ENCODE results near the gene PDHX.

The PDHX gene

GRCh38 chr11:35005141-35005780, 88.8 kb downstream of the PDHX start:
- Mint-ChIP-seq H3K27ac (no peak overlapping the region), H3K4me1 (ENCODE audit: low read depth) (peaks cover 36% of the 10 kb centered on the region), H3K4me3 (no peak overlapping the region), H3K9me3 (no peaks in the 10 kb centered on the region), H3K27me3 (ENCODE audit: low read depth) (peaks cover 31% of the 10 kb centered on the region), H3K36me3 (ENCODE audit: low read depth) (no peaks in the 10 kb centered on the region)
- no peak for DNase-seq (ENCODE audit: low spot score)

GRCh38 chr11:35006389-35007128, 90.1 kb downstream of the PDHX start:
- Mint-ChIP-seq H3K36me3 (ENCODE audit: low read depth) (no peaks in the 10 kb centered on the region), H3K27me3 (ENCODE audit: low read depth) (peaks cover 40% of the 10 kb centered on the region), H3K4me1 (ENCODE audit: low read depth) (peaks cover 40% of the 10 kb centered on the region), H3K9me3 (no peaks in the 10 kb centered on the region), H3K27ac (no peak overlapping the region), H3K4me3 (peak overlapping the region; percentile 24)
- peak; percentile 72 for DNase-seq (ENCODE audit: low spot score)

GRCh38 chr11:35007277-35007676, 90.9 kb downstream of the PDHX start:
- DNase-seq (ENCODE audit: low spot score): no peak
- H3K27me3 Mint-ChIP-seq (ENCODE audit: low read depth): peaks cover 40% of the 10 kb centered on the region
- no peak overlapping the region for H3K4me3 Mint-ChIP-seq
- no peak overlapping the region for H3K27ac Mint-ChIP-seq
- no peaks in the 10 kb centered on the region for H3K9me3 Mint-ChIP-seq
- peaks cover 43% of the 10 kb centered on the region for H3K4me1 Mint-ChIP-seq (ENCODE audit: low read depth)
- H3K36me3 Mint-ChIP-seq (ENCODE audit: low read depth): no peaks in the 10 kb centered on the region

GRCh38 chr11:35009191-35009943, 92.9 kb downstream of the PDHX start:
- Mint-ChIP-seq H3K4me3 (no peak overlapping the region), H3K27me3 (ENCODE audit: low read depth) (peaks cover 32% of the 10 kb centered on the region), H3K9me3 (no peaks in the 10 kb centered on the region), H3K36me3 (ENCODE audit: low read depth) (no peaks in the 10 kb centered on the region), H3K4me1 (ENCODE audit: low read depth) (peaks cover 52% of the 10 kb centered on the region), H3K27ac (no peak overlapping the region)
- DNase-seq (ENCODE audit: low spot score): no peak

GRCh38 chr11:35009944-35010342, 93.5 kb downstream of the PDHX start:
- Mint-ChIP-seq H3K4me1 (ENCODE audit: low read depth) (peaks cover 53% of the 10 kb centered on the region), H3K36me3 (ENCODE audit: low read depth) (no peaks in the 10 kb centered on the region), H3K27me3 (ENCODE audit: low read depth) (peaks cover 27% of the 10 kb centered on the region), H3K27ac (no peak overlapping the region), H3K4me3 (no peak overlapping the region), H3K9me3 (no peaks in the 10 kb centered on the region)
- DNase-seq (ENCODE audit: low spot score): no peak

GRCh38 chr11:35010654-35011053, 94.2 kb downstream of the PDHX start:
- Mint-ChIP-seq H3K27me3 (ENCODE audit: low read depth) (peaks cover 26% of the 10 kb centered on the region), H3K4me3 (no peak overlapping the region), H3K4me1 (ENCODE audit: low read depth) (peaks cover 53% of the 10 kb centered on the region), H3K9me3 (no peaks in the 10 kb centered on the region), H3K36me3 (ENCODE audit: low read depth) (no peaks in the 10 kb centered on the region), H3K27ac (no peak overlapping the region)
- no peak for DNase-seq (ENCODE audit: low spot score)

GRCh38 chr11:35011389-35011788, 95.0 kb downstream of the PDHX start:
- DNase-seq (ENCODE audit: low spot score): no peak
- Mint-ChIP-seq H3K27me3 (ENCODE audit: low read depth) (peaks cover 26% of the 10 kb centered on the region), H3K36me3 (ENCODE audit: low read depth) (no peaks in the 10 kb centered on the region), H3K4me1 (ENCODE audit: low read depth) (peaks cover 53% of the 10 kb centered on the region), H3K4me3 (no peak overlapping the region), H3K27ac (no peak overlapping the region), H3K9me3 (no peaks in the 10 kb centered on the region)

- Mint-ChIP-seq H3K27me3 (ENCODE audit: low read depth) (peaks cover 25% of the 10 kb centered on the region), H3K27ac (peak overlapping the region; percentile 87), H3K4me1 (ENCODE audit: low read depth) (peaks cover 48% of the 10 kb centered on the region), H3K9me3 (no peaks in the 10 kb centered on the region), H3K4me3 (no peak overlapping the region), H3K36me3 (ENCODE audit: low read depth) (no peaks in the 10 kb centered on the region)
- DNase-seq (ENCODE audit: low spot score): no peak
Observed at GRCh38 chr11:35011944-35012343, 95.5 kb downstream of the PDHX start.

- Mint-ChIP-seq H3K27ac (peak overlapping the region; percentile 87), H3K4me3 (peak overlapping the region; percentile 73), H3K4me1 (ENCODE audit: low read depth) (peaks cover 44% of the 10 kb centered on the region), H3K9me3 (no peaks in the 10 kb centered on the region), H3K36me3 (ENCODE audit: low read depth) (no peaks in the 10 kb centered on the region), H3K27me3 (ENCODE audit: low read depth) (peaks cover 25% of the 10 kb centered on the region)
- peak; percentile 45 for DNase-seq (ENCODE audit: low spot score)
Observed at GRCh38 chr11:35012467-35013191, 96.2 kb downstream of the PDHX start.

- DNase-seq (ENCODE audit: low spot score): peak; percentile 52
- peak overlapping the region; percentile 71 for H3K4me3 Mint-ChIP-seq
- peaks cover 24% of the 10 kb centered on the region for H3K27me3 Mint-ChIP-seq (ENCODE audit: low read depth)
- peaks cover 40% of the 10 kb centered on the region for H3K4me1 Mint-ChIP-seq (ENCODE audit: low read depth)
- H3K27ac Mint-ChIP-seq: peak overlapping the region; percentile 71
- no peaks in the 10 kb centered on the region for H3K36me3 Mint-ChIP-seq (ENCODE audit: low read depth)
- no peaks in the 10 kb centered on the region for H3K9me3 Mint-ChIP-seq
Observed at GRCh38 chr11:35013514-35014233, 97.3 kb downstream of the PDHX start.

- Mint-ChIP-seq H3K4me1 (ENCODE audit: low read depth) (peaks cover 38% of the 10 kb centered on the region), H3K27ac (peak overlapping the region; percentile 71), H3K4me3 (peak overlapping the region; percentile 71), H3K36me3 (ENCODE audit: low read depth) (no peaks in the 10 kb centered on the region), H3K27me3 (ENCODE audit: low read depth) (peaks cover 22% of the 10 kb centered on the region), H3K9me3 (no peaks in the 10 kb centered on the region)
- DNase-seq (ENCODE audit: low spot score): no peak
Observed at GRCh38 chr11:35014346-35014745, 97.9 kb downstream of the PDHX start.

GRCh38 chr11:35015621-35016387, 99.4 kb downstream of the PDHX start:
- H3K36me3 Mint-ChIP-seq (ENCODE audit: low read depth): no peaks in the 10 kb centered on the region
- H3K4me1 Mint-ChIP-seq (ENCODE audit: low read depth): peaks cover 30% of the 10 kb centered on the region
- H3K9me3 Mint-ChIP-seq: no peaks in the 10 kb centered on the region
- DNase-seq (ENCODE audit: low spot score): no peak
- H3K27me3 Mint-ChIP-seq (ENCODE audit: low read depth): peaks cover 22% of the 10 kb centered on the region
- no peak overlapping the region for H3K27ac Mint-ChIP-seq
- H3K4me3 Mint-ChIP-seq: no peak overlapping the region

GRCh38 chr11:35016916-35017315, 100.5 kb downstream of the PDHX start:
- Mint-ChIP-seq H3K27me3 (ENCODE audit: low read depth) (peaks cover 22% of the 10 kb centered on the region), H3K9me3 (peaks cover 6% of the 10 kb centered on the region), H3K27ac (no peak overlapping the region), H3K4me1 (ENCODE audit: low read depth) (peaks cover 27% of the 10 kb centered on the region), H3K36me3 (ENCODE audit: low read depth) (peaks cover 3% of the 10 kb centered on the region), H3K4me3 (no peak overlapping the region)
- no peak for DNase-seq (ENCODE audit: low spot score)
